RWPE2 (cell line): ENCODE measurements around the gene SLFN12L.

ENCODE experiments used
- ATAC-seq: fragments of 200-7000 bp; cut with Tn5 transposase; 3 replicates; pipeline ENCODE4 v1.9.1; 2021; ENCODE audit warnings: low read depth
- DNase-seq: peaks from one replicate; pipeline ENCODE4 v3.0.0-alpha.2; 2020; ENCODE audit warnings: low spot score
- H3K27ac ChIP-seq: fragments of 450-650 bp; 2 replicates; pipeline ENCODE4 v1.5.1; 2017; ENCODE audit warnings: mild to moderate bottlenecking; ENCODE audit not compliant: poor library complexity, severe bottlenecking
- H3K27me3 ChIP-seq: fragments of 250-450 bp; sonication (Bioruptor Pico); 2 replicates; pipeline ENCODE4 v1.5.1; 2021; ENCODE audit warnings: mild to moderate bottlenecking, moderate library complexity; ENCODE audit not compliant: insufficient read depth, poor library complexity, severe bottlenecking
- H3K36me3 ChIP-seq: fragments of 250-450 bp; sonication (Bioruptor Pico); 2 replicates; pipeline ENCODE4 v1.5.1; 2020; ENCODE audit warnings: low read depth, mild to moderate bottlenecking, moderate library complexity
- H3K4me1 ChIP-seq: fragments of 250-450 bp; sonication (Bioruptor Pico); 2 replicates; pipeline ENCODE4 v1.5.1; 2021; ENCODE audit warnings: mild to moderate bottlenecking, moderate library complexity; ENCODE audit not compliant: insufficient read depth, poor library complexity, severe bottlenecking
- H3K4me3 ChIP-seq: fragments of 250-450 bp; sonication (Bioruptor Pico); 2 replicates; pipeline ENCODE4 v1.5.1; 2021; ENCODE audit warnings: mild to moderate bottlenecking, moderate library complexity; ENCODE audit not compliant: severe bottlenecking
- H3K9me3 ChIP-seq: fragments of 250-450 bp; sonication (Bioruptor Pico); 2 replicates; pipeline ENCODE4 v1.5.1; 2021; ENCODE audit warnings: mild to moderate bottlenecking, moderate library complexity; ENCODE audit not compliant: severe bottlenecking
- TF ChIP-seq, protein P1 (sequence below): fragments of 450-650 bp; IDR thresholded peaks from one replicate; pipeline ENCODE4 v1.5.1; 2017; ENCODE audit warnings: mild to moderate bottlenecking, moderate library complexity; ENCODE audit not compliant: poor library complexity, severe bottlenecking

The SLFN12L gene

DNA sequence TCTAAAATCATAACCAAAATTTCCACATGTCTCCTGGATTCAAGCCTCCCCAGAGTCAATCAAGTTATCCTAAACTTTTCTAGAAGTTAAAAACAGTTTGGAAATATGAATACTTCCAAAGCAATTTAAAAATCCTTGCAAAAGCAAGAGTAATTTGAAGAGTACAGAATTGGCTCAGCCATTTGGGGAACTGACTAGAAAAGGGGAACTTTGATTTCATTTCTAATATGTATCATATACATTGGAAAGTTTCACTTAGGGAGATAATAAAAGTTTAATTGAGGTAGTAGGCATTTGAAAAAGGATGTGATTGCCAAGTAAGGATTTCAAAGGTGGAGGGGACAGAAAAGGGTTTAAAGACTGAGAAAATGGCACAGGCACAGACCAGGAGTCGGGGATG is 9.0 kb upstream of the SLFN12L start:
- Histone ChIP-seq H3K27ac (no peak overlapping the region), H3K36me3 (no peaks in the 10 kb centered on the region), H3K9me3 (no peaks in the 10 kb centered on the region), H3K27me3 (peaks cover 9% of the 10 kb centered on the region), H3K4me1 (no peaks in the 10 kb centered on the region), H3K4me3 (no peak overlapping the region)
- ATAC-seq (no peak), DNase-seq (no peak)
- TF ChIP-seq, protein P1, sequence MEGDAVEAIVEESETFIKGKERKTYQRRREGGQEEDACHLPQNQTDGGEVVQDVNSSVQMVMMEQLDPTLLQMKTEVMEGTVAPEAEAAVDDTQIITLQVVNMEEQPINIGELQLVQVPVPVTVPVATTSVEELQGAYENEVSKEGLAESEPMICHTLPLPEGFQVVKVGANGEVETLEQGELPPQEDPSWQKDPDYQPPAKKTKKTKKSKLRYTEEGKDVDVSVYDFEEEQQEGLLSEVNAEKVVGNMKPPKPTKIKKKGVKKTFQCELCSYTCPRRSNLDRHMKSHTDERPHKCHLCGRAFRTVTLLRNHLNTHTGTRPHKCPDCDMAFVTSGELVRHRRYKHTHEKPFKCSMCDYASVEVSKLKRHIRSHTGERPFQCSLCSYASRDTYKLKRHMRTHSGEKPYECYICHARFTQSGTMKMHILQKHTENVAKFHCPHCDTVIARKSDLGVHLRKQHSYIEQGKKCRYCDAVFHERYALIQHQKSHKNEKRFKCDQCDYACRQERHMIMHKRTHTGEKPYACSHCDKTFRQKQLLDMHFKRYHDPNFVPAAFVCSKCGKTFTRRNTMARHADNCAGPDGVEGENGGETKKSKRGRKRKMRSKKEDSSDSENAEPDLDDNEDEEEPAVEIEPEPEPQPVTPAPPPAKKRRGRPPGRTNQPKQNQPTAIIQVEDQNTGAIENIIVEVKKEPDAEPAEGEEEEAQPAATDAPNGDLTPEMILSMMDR, result no peak

DNA sequence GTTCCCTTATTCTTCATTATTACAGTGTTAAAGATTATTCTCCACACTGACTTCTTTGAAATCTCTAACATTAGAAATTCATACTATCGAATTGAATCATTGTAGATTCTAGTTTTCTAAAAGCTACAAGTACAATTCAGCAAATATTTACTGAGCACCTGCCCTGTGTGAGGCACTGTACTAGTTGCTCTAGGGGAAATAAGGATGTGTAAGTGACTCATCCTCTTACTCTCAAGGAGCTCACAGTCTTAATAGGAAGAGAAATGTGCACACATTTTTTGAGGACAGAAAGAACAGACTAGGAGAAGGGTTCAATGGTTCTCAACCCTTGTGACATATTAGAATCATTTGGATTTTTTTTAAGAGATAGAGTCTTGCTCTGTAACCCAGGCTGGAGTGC is 7.7 kb upstream of the SLFN12L start:
- Histone ChIP-seq H3K36me3 (no peaks in the 10 kb centered on the region), H3K9me3 (no peaks in the 10 kb centered on the region), H3K27me3 (peaks cover 9% of the 10 kb centered on the region), H3K4me1 (no peaks in the 10 kb centered on the region), H3K4me3 (no peak overlapping the region), H3K27ac (no peak overlapping the region)
- DNase-seq, result no peak
- TF ChIP-seq, protein P1, result no peak
- 0 out of 3 replicates have a peak, but pooled peaks have one; percentile 35 for ATAC-seq

DNA sequence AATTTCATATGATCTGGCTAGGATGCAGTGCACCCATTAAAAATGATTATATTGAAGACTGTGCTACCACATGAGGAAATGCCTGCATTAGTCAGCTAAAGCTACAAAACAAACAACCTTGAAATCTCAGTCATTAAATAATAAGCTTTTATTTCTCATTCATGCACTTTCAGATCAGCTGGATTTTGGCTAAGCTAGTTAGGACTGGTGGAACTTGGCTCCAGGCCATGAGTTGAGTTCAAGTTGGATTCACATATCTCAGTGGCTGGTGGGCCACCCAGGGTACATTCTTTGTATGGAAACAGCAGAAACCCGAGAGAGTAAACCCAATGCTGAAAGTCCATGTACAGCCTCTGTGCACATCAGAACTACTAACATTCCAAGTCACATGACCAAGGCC is 6.4 kb upstream of the SLFN12L start:
- H3K4me3 ChIP-seq, result no peak overlapping the region

DNA sequence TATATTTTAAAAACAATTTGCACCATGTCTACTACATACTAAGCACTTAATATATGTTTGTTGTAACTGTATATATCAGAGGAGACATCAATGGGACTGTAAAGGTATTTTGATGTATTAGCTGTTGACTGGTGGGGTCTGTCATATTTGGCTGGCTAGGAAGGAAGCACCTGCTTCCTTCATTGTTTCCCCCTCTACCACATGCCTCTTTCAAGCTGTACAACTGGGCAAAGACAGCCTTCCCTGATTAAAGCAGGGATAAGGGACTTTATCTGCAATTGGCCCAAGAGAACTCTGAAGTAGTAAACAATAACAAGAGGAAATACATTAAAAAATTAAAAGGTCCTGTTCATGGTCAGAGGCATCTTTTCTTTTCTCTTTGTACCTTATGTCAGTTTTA is 5.5 kb upstream of the SLFN12L start:
- no peak overlapping the region for H3K27ac ChIP-seq
- no peaks in the 10 kb centered on the region for H3K36me3 ChIP-seq
- TF ChIP-seq, protein P1, result no peak
- no peaks in the 10 kb centered on the region for H3K4me1 ChIP-seq
- no peaks in the 10 kb centered on the region for H3K9me3 ChIP-seq
- no peak overlapping the region for H3K4me3 ChIP-seq
- no peaks in the 10 kb centered on the region for H3K27me3 ChIP-seq
- ATAC-seq (no peak), DNase-seq (no peak)

More for the DNA sequence above, 6.4 kb upstream of the SLFN12L start:
- Histone ChIP-seq H3K9me3 (no peaks in the 10 kb centered on the region), H3K27ac (no peak overlapping the region), H3K4me1 (no peaks in the 10 kb centered on the region), H3K27me3 (peaks cover under 1% of the 10 kb centered on the region), H3K36me3 (no peaks in the 10 kb centered on the region)
- DNase-seq (no peak), ATAC-seq (peak; percentile 41; the same call in 2 of the 3 replicates)
- TF ChIP-seq, protein P1, result no peak

DNA sequence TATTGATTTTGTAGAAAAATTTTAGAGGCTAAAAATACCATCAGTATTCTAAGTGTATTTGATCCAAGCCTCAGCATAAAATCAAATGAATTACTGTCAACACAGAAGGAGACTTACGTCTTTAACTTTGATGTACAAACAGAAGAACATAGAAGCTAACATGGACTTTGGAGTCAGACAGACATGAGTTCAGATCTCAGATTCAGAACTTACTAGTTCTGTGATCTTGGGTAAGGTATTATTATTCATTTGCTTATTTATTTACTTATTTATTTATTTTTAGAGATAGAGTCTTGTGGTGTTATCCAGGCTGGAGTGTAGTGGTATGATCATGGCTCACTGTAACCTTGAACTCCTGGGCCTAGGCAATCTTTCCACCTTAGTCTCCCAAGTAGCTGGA is 4.0 kb upstream of the SLFN12L start:
- no peaks in the 10 kb centered on the region for H3K4me1 ChIP-seq
- DNase-seq (no peak), ATAC-seq (no peak)
- TF ChIP-seq, protein P1, result no peak
- H3K36me3 ChIP-seq, result no peaks in the 10 kb centered on the region
- H3K4me3 ChIP-seq, result peak overlapping the region; percentile 16
- H3K9me3 ChIP-seq, result no peaks in the 10 kb centered on the region
- H3K27me3 ChIP-seq, result no peaks in the 10 kb centered on the region
- peak overlapping the region; percentile 12 for H3K27ac ChIP-seq
